Colonic mucosa (tissue), 4 donors: Measurements from ENCODE around the gene DZANK1. TPM values are rescaled to one million over a fixed set of nuclear protein-coding genes. Genes with fewer than 3 reads are reported as not detected.

Experiments
- DNase-seq: peaks from one replicate; pipeline ENCODE4 v3.0.0-alpha.2; 2020
- H3K27ac ChIP-seq: fragments of 200-600 bp; one replicate; pipeline ENCODE4 v1.8.0; 2021
- H3K27me3 ChIP-seq: fragments of 200-600 bp; one replicate; pipeline ENCODE4 v1.8.0; 2021
- H3K36me3 ChIP-seq: fragments of 200-600 bp; one replicate; pipeline ENCODE4 v1.8.0; 2021
- H3K4me1 ChIP-seq: fragments of 200-600 bp; one replicate; pipeline ENCODE4 v1.8.0; 2021; ENCODE audit warnings: mild to moderate bottlenecking
- H3K4me3 ChIP-seq: fragments of 200-600 bp; one replicate; pipeline ENCODE4 v1.8.0; 2021
- H3K9ac ChIP-seq, 2 donors: one replicate each; pipeline ENCODE4 v1.7.0; 2013; ENCODE audit warnings: control low read depth in 2 of 2, low read depth in 2 of 2, low read length in 2 of 2
- H3K9me3 ChIP-seq: fragments of 200-600 bp; one replicate; pipeline ENCODE4 v1.8.0; 2021
- CTCF ChIP-seq: fragments of 200-600 bp; IDR thresholded peaks from one replicate; pipeline ENCODE4 v1.8.0; 2022; ENCODE audit warnings: antibody characterized with exemption, mild to moderate bottlenecking
- intact Hi-C: fragments of 100-400 bp; cut with DNase I; formaldehyde crosslinking; loops from one replicate; pipeline ENCODE4 v1.14.1; 2022
- total RNA-seq, 2 donors: library from RNA; stranded (reverse); fragmentation: NEBNext Ultra II Directional in 1 of 2; extraction: Animal tissue kit (Norgen Biotek cat#: 25700) in 1 of 2; gene quantifications; one replicate each; pipeline ENCODE4 v1.2.1, GENCODE V29; 2021
- donor health status: healthy.
- donor health status: DM: no; HTN: no; CAD: no.
- donor health status: DM: no; HTN: no; CAD: no.

DZANK1 gene
- total RNA-seq, 2 donors from 2014 or later = 1.2 to 1.4 TPM

GRCh38 chr20:18397030-18397429, 69.8 kb downstream of the DZANK1 start:
- Histone ChIP-seq H3K9me3 (no peaks in the 10 kb centered on the region), H3K4me3 (no peak overlapping the region), H3K36me3 (no peaks in the 10 kb centered on the region), H3K27ac (no peak overlapping the region), H3K27me3 (no peaks in the 10 kb centered on the region), H3K4me1 (no peaks in the 10 kb centered on the region), H3K9ac (no peak overlapping the region)
- intact Hi-C loops = no loop called here
- no peak for DNase-seq
- no peak for TF ChIP-seq CTCF

GRCh38 chr20:18395544-18395943, 71.3 kb downstream of the DZANK1 start:
- H3K36me3 ChIP-seq = no peaks in the 10 kb centered on the region
- H3K4me1 ChIP-seq = no peaks in the 10 kb centered on the region
- no peaks in the 10 kb centered on the region for H3K27me3 ChIP-seq
- DNase-seq = no peak
- TF ChIP-seq CTCF = no peak
- no peak overlapping the region for H3K27ac ChIP-seq
- intact Hi-C loops = no loop called here
- H3K4me3 ChIP-seq = no peak overlapping the region
- no peak overlapping the region for H3K9ac ChIP-seq
- no peaks in the 10 kb centered on the region for H3K9me3 ChIP-seq

GRCh38 chr20:18394363-18394762, 72.5 kb downstream of the DZANK1 start:
- H3K4me3 ChIP-seq = no peak overlapping the region
- intact Hi-C loops = no loop called here

GRCh38 chr20:18391686-18392085, 75.1 kb downstream of the DZANK1 start:
- Histone ChIP-seq H3K36me3 (no peaks in the 10 kb centered on the region), H3K4me1 (no peaks in the 10 kb centered on the region), H3K9ac (no peak overlapping the region), H3K9me3 (no peaks in the 10 kb centered on the region), H3K4me3 (no peak overlapping the region), H3K27me3 (no peaks in the 10 kb centered on the region), H3K27ac (no peak overlapping the region)
- TF ChIP-seq CTCF = no peak
- no peak for DNase-seq
- intact Hi-C loops = no loop called here

More at GRCh38 chr20:18394363-18394762, 72.5 kb downstream of the DZANK1 start:
- H3K27me3 ChIP-seq = no peaks in the 10 kb centered on the region
- H3K27ac ChIP-seq = no peak overlapping the region
- no peak for DNase-seq
- no peak for TF ChIP-seq CTCF
- no peaks in the 10 kb centered on the region for H3K9me3 ChIP-seq
- no peaks in the 10 kb centered on the region for H3K4me1 ChIP-seq
- H3K36me3 ChIP-seq = no peaks in the 10 kb centered on the region
- H3K9ac ChIP-seq = no peak overlapping the region

GRCh38 chr20:18390201-18390600, 76.6 kb downstream of the DZANK1 start:
- H3K9ac ChIP-seq = no peak overlapping the region
- no peaks in the 10 kb centered on the region for H3K9me3 ChIP-seq
- no peaks in the 10 kb centered on the region for H3K4me1 ChIP-seq
- H3K36me3 ChIP-seq = no peaks in the 10 kb centered on the region
- no peak overlapping the region for H3K27ac ChIP-seq
- intact Hi-C loops = no loop called here
- H3K27me3 ChIP-seq = no peaks in the 10 kb centered on the region
- no peak for DNase-seq
- H3K4me3 ChIP-seq = no peak overlapping the region
- TF ChIP-seq CTCF = no peak

- intact Hi-C loops = no loop called here
- no peak for TF ChIP-seq CTCF
- no peak overlapping the region for H3K9ac ChIP-seq
- no peak overlapping the region for H3K27ac ChIP-seq
- no peaks in the 10 kb centered on the region for H3K9me3 ChIP-seq
- no peaks in the 10 kb centered on the region for H3K27me3 ChIP-seq
- H3K4me1 ChIP-seq = no peaks in the 10 kb centered on the region
- no peaks in the 10 kb centered on the region for H3K36me3 ChIP-seq
- no peak for DNase-seq
- no peak overlapping the region for H3K4me3 ChIP-seq
These were observed 78.0 kb downstream of the DZANK1 start for GRCh38 chr20:18388860-18389259.
